Smooth muscle cell (in vitro differentiated cells): Measurements from ENCODE around the gene MYG1. TPM values are rescaled to one million over a fixed set of nuclear protein-coding genes. Genes with fewer than 3 reads are reported as not detected.

Experiments
- DNase-seq: peaks from one replicate; lab custom pipeline; 2025; ENCODE audit not compliant: unreplicated experiment; lab: John Stamatoyannopoulos, UW
- H2AFZ ChIP-seq: fragments of 200-600 bp; sonication (generic); 2 replicates; pipeline ENCODE4 v1.6.0; 2016; ENCODE audit warnings: antibody characterized with exemption, low read depth, mild to moderate bottlenecking
- H3F3A ChIP-seq: fragments of 200-600 bp; sonication (generic); 2 replicates; pipeline ENCODE4 v1.6.0; 2017; ENCODE audit warnings: antibody characterized with exemption, low read depth
- H3K27ac ChIP-seq: fragments of 200-600 bp; sonication (generic); 2 replicates; pipeline ENCODE4 v1.5.1; 2016; ENCODE audit warnings: low read depth, mild to moderate bottlenecking
- H3K27me3 ChIP-seq: fragments of 200-600 bp; sonication (generic); 2 replicates; pipeline ENCODE4 v1.6.1; 2016; ENCODE audit warnings: low read depth, mild to moderate bottlenecking
- H3K36me3 ChIP-seq: fragments of 200-600 bp; sonication (generic); 2 replicates; pipeline ENCODE4 v1.5.1; 2016; ENCODE audit warnings: low read depth
- H3K4me1 ChIP-seq: fragments of 200-600 bp; sonication (generic); 2 replicates; pipeline ENCODE4 v1.5.1; 2016; ENCODE audit warnings: low read depth
- H3K4me2 ChIP-seq: fragments of 200-600 bp; sonication (generic); 2 replicates; pipeline ENCODE4 v1.6.0; 2016; ENCODE audit warnings: mild to moderate bottlenecking
- H3K4me3 ChIP-seq: fragments of 200-600 bp; sonication (generic); 2 replicates; pipeline ENCODE4 v1.5.1; 2016; ENCODE audit warnings: mild to moderate bottlenecking
- H3K79me2 ChIP-seq: fragments of 200-600 bp; sonication (generic); 2 replicates; pipeline ENCODE4 v1.6.0; 2016; ENCODE audit warnings: low read depth, mild to moderate bottlenecking
- H3K9ac ChIP-seq: fragments of 200-600 bp; sonication (generic); 2 replicates; pipeline ENCODE4 v1.6.0; 2016; ENCODE audit warnings: low read depth
- H3K9me3 ChIP-seq: fragments of 200-600 bp; sonication (generic); replicated peaks from 2 replicates; pipeline ENCODE4 v1.5.1; 2016; ENCODE audit warnings: low read depth
- H4K20me1 ChIP-seq: fragments of 200-600 bp; sonication (generic); 2 replicates; pipeline ENCODE4 v1.6.0; 2016; ENCODE audit warnings: low read depth
- WGBS: methylation state at CpG from one replicate; pipeline ENCODE4 v1.1.7; 2016; ENCODE audit warnings: low lambda C conversion rate; 5-methylcytosine and 5-hydroxymethylcytosine counted together
- polyA plus RNA-seq: library from polyadenylated mRNA; unstranded; fragments of >200 nt; fragmentation: Nextera tagmentation; extraction: Ambion mirVana; gene quantifications from 2 replicates; pipeline ENCODE4 v1.2.1, GENCODE V29; 2016
- total RNA-seq: library from RNA; depleted of rRNA; stranded (reverse); fragments of >200 nt; gene quantifications from 2 replicates; pipeline ENCODE4 v1.2.3, GENCODE V29; 2014
- TF ChIP-seq, protein P1 (sequence below): fragments of 200-600 bp; sonication (generic); IDR thresholded peaks from 2 replicates; pipeline ENCODE4 v1.5.1; 2017; ENCODE audit warnings: borderline replicate concordance, mild to moderate bottlenecking, antibody characterized with exemption; ENCODE audit not compliant: insufficient read depth, poor library complexity, severe bottlenecking

The MYG1 gene
- total and polyA plus RNA-seq, 2 experiments from 2014 or later, result 30.8 to 56.9 TPM

DNA sequence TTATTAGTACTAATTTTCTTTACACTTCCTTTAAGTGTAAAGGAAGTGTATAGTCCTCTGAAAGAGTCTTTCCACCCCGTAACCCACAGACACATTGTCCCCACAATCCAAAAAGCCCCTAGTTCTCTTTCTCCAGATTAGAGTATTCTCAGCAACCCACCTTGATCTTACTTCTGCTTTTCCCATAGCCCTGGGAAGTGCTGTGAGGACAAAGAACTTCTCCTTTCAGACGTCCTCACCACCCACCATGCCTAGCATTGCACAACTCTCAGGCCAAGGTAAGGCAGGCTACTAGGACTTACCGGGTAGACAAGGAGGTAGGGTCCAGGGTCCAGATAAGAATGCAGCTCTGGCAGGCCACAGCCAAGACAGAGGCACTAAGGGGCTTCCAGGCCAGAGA is 14.5 kb downstream of the MYG1 start:
- no peak overlapping the region for H3K9ac ChIP-seq
- H3F3A ChIP-seq, result no peaks in the 10 kb centered on the region
- no peak overlapping the region for H3K27ac ChIP-seq
- H4K20me1 ChIP-seq, result no peaks in the 10 kb centered on the region
- no peak for DNase-seq
- no peaks in the 10 kb centered on the region for H3K4me1 ChIP-seq
- no peaks in the 10 kb centered on the region for H3K9me3 ChIP-seq
- H3K36me3 ChIP-seq, result no peaks in the 10 kb centered on the region
- no peak overlapping the region for H2AFZ ChIP-seq
- H3K79me2 ChIP-seq, result no peaks in the 10 kb centered on the region
- 67% methylated on average over 3 of the region's 3 CpGs for WGBS
- H3K4me3 ChIP-seq, result no peak overlapping the region
- H3K27me3 ChIP-seq, result no peaks in the 10 kb centered on the region
- TF ChIP-seq, protein P1, sequence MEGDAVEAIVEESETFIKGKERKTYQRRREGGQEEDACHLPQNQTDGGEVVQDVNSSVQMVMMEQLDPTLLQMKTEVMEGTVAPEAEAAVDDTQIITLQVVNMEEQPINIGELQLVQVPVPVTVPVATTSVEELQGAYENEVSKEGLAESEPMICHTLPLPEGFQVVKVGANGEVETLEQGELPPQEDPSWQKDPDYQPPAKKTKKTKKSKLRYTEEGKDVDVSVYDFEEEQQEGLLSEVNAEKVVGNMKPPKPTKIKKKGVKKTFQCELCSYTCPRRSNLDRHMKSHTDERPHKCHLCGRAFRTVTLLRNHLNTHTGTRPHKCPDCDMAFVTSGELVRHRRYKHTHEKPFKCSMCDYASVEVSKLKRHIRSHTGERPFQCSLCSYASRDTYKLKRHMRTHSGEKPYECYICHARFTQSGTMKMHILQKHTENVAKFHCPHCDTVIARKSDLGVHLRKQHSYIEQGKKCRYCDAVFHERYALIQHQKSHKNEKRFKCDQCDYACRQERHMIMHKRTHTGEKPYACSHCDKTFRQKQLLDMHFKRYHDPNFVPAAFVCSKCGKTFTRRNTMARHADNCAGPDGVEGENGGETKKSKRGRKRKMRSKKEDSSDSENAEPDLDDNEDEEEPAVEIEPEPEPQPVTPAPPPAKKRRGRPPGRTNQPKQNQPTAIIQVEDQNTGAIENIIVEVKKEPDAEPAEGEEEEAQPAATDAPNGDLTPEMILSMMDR, result no peak
- no peak overlapping the region for H3K4me2 ChIP-seq

DNA sequence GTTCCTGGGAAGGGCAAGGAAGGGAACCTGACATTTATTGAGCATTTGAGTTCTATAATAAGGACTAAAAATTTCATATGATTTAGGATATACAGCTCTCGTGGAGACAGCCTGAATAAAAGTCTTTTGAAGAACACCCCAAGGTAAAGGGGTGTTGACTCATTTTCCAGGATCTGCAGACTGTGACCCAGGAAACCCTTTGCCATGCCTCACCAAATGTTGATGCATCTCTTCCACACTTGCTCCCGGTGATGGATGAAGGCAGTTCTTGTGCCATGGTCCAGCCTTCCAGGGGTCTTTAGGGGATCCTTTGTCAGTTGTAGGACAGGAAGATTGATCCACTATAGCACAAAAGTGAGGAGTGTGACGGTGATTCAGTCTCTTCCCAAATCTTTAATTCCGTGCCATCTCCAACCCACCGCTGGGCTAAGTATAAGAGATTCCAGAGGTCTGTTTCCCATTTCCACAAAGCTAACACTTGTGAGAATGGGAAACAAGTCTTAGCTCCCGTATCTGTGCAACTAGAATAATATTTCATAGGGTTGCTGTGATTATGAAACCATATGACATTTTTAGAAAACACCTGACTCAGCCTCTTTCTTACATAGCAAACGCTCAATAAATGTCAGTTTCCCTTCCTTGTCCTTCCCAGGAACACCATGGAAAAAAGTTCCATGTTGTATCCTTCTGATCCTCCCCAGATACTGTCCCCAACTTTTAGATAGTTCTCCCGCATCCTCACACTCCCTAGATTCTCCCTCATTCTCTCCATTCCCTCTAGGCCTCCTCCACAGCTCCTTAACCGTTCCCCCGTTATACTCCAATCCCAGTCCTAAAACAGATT is 21.1 kb downstream of the MYG1 start:
- H3K36me3 ChIP-seq, result no peaks in the 10 kb centered on the region
- peak overlapping the region; percentile 76 for H3K4me3 ChIP-seq
- peak overlapping the region; percentile 87 for H3K4me2 ChIP-seq
- peaks cover 11% of the 10 kb centered on the region for H3K79me2 ChIP-seq
- no peaks in the 10 kb centered on the region for H3K27me3 ChIP-seq
- DNase-seq, result no peak
- peak overlapping the region; percentile 92 for H2AFZ ChIP-seq
- no peaks in the 10 kb centered on the region for H3K9me3 ChIP-seq
- H3K27ac ChIP-seq, result peak overlapping the region; percentile 77
- TF ChIP-seq, protein P1, result no peak
- 59% methylated on average over 10 of the region's 10 CpGs for WGBS
- H3K4me1 ChIP-seq, result peaks cover 18% of the 10 kb centered on the region
- no peaks in the 10 kb centered on the region for H4K20me1 ChIP-seq
- H3K9ac ChIP-seq, result peak overlapping the region; percentile 77
- peaks cover 17% of the 10 kb centered on the region for H3F3A ChIP-seq

DNA sequence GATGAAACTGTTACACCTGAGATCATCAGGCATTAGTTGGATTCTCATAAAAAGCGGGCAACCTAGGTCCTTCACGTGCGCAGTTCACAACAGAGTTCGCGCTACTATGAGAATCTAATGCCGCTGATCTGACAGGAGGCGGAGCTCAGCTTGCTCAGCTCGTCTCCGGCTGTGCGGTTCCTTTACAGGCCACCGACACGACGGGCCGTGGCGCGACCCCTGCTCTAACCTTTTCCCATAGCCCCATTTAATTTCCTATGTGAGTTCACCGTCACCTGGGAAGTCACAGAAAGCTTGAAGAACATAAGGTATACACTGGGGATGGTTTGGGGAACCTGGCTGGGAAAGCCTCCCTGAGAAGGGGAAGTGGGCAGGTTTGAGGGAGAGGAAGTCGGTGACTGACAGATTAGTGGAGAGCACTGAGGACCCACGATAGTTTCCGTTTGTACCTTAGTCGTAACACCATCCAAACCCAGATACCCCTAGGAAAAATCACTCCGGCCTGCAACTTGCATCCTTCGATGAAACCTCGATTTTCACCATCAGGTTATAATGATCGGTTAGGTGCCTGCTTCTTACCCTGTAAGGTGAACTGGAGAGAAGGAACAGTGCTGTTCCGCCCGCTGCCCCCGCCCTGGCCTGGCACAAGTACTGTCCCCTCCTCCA is 24.8 kb downstream of the MYG1 start:
- H4K20me1 ChIP-seq, result no peaks in the 10 kb centered on the region
- H3K27me3 ChIP-seq, result no peaks in the 10 kb centered on the region
- H3F3A ChIP-seq, result peaks cover 17% of the 10 kb centered on the region
- H3K79me2 ChIP-seq, result peaks cover 11% of the 10 kb centered on the region
- H3K9ac ChIP-seq, result no peak overlapping the region
- peak overlapping the region; percentile 70 for H3K4me3 ChIP-seq
- TF ChIP-seq, protein P1, result no peak
- 18% methylated on average over 28 of the region's 28 CpGs for WGBS
- peak overlapping the region; percentile 57 for H3K27ac ChIP-seq
- H3K36me3 ChIP-seq, result no peaks in the 10 kb centered on the region
- peaks cover 34% of the 10 kb centered on the region for H3K4me1 ChIP-seq
- peak overlapping the region; percentile 90 for H3K4me2 ChIP-seq
- no peaks in the 10 kb centered on the region for H3K9me3 ChIP-seq
- peak overlapping the region; percentile 90 for H2AFZ ChIP-seq
- no peak for DNase-seq
